Retinal pigment epithelial cell (primary cell): ENCODE measurements around the gene TCOF1.

ENCODE experiments used
- DNase-seq: peaks from one replicate; pipeline ENCODE4 v3.0.0-alpha.2; 2010; ENCODE audit warnings: low read depth
- H3K4me3 ChIP-seq: 2 replicates; pipeline ENCODE4 v1.5.1; 2011; ENCODE audit warnings: mild to moderate bottlenecking, low read length, control low read depth, moderate library complexity
- TF ChIP-seq, protein P1 (sequence below): conservative IDR thresholded peaks from 2 replicates; pipeline ENCODE4 v1.5.1; 2011; ENCODE audit warnings: low read depth, low read length, control low read depth, inconsistent platforms

Gene TCOF1

DNA sequence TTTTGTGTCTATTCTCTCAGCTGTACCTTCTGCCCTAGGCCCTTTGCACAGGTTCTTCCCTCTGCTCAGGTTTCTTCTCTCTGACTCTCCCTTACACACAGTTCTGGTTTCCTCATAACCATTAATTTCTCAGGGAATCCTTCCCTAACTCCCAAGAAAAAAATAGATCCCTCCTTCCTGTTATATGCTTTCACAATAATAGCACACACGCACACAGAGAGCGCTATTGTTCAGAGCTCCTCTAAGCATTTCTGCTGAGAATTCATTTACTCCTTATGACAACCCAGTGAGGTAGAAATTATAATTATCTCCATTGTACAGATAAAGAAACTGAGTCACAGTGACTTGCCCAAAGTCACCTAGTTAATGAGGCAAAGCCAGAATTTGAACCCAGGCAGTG, 1.7 kb upstream of the TCOF1 start:
- H3K4me3 ChIP-seq = no peak overlapping the region
- no peak for DNase-seq
- TF ChIP-seq, protein P1, sequence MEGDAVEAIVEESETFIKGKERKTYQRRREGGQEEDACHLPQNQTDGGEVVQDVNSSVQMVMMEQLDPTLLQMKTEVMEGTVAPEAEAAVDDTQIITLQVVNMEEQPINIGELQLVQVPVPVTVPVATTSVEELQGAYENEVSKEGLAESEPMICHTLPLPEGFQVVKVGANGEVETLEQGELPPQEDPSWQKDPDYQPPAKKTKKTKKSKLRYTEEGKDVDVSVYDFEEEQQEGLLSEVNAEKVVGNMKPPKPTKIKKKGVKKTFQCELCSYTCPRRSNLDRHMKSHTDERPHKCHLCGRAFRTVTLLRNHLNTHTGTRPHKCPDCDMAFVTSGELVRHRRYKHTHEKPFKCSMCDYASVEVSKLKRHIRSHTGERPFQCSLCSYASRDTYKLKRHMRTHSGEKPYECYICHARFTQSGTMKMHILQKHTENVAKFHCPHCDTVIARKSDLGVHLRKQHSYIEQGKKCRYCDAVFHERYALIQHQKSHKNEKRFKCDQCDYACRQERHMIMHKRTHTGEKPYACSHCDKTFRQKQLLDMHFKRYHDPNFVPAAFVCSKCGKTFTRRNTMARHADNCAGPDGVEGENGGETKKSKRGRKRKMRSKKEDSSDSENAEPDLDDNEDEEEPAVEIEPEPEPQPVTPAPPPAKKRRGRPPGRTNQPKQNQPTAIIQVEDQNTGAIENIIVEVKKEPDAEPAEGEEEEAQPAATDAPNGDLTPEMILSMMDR = no peak

- DNase-seq = no peak
- peak overlapping the region; percentile 58 for H3K4me3 ChIP-seq
- TF ChIP-seq, protein P1 = no peak
These were observed 762 bp upstream of the TCOF1 start for GRCh38 chr5:150356575-150357294.

- H3K4me3 ChIP-seq = peak overlapping the region; percentile 82
- DNase-seq = no peak
- TF ChIP-seq, protein P1 = no peak
These were observed 981 bp downstream of the TCOF1 start for GRCh38 chr5:150358261-150359095.

DNA sequence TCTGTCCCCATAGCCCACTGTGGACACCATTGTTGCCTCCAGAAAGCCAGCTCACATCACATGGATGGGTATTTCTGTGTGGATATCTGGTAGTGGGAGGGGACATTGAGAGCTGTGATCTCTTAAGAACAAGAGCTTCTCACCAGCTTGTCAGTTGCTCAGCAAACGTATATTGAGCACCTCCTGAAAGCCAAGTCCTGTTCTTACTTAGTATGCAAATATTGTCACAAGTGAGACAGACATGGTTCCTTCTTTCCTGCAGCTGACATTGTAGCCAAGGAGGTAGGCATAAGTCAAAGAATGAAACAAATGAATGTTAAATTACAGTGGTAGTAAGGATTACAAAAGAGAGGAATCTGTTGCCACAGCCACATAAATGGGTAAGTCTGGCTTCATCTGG, 3.8 kb downstream of the TCOF1 start:
- TF ChIP-seq, protein P1 = no peak
- no peak overlapping the region for H3K4me3 ChIP-seq
- DNase-seq = no peak

- H3K4me3 ChIP-seq = no peak overlapping the region
- DNase-seq = no peak
- TF ChIP-seq, protein P1 = no peak
These were observed 5.7 kb downstream of the TCOF1 start for GRCh38 chr5:150363185-150363584.

- no peak overlapping the region for H3K4me3 ChIP-seq
- no peak for DNase-seq
- TF ChIP-seq, protein P1 = no peak
These were observed 6.5 kb downstream of the TCOF1 start for GRCh38 chr5:150364004-150364403.
